Stimulated activated CD8-positive, alpha-beta memory T cell treated with anti-CD3 and anti-CD28 coated beads, Interleukin-2, amount 100 ng/mL, for 48 hours (primary cell): ENCODE measurements around the gene LRP8.

Source experiments
- DNase-seq, 2 donors: peaks; one replicate each; pipeline ENCODE4 v3.0.0-alpha.2; 2020; ENCODE audit warnings: low read depth in 2 of 2

The LRP8 gene

DNA sequence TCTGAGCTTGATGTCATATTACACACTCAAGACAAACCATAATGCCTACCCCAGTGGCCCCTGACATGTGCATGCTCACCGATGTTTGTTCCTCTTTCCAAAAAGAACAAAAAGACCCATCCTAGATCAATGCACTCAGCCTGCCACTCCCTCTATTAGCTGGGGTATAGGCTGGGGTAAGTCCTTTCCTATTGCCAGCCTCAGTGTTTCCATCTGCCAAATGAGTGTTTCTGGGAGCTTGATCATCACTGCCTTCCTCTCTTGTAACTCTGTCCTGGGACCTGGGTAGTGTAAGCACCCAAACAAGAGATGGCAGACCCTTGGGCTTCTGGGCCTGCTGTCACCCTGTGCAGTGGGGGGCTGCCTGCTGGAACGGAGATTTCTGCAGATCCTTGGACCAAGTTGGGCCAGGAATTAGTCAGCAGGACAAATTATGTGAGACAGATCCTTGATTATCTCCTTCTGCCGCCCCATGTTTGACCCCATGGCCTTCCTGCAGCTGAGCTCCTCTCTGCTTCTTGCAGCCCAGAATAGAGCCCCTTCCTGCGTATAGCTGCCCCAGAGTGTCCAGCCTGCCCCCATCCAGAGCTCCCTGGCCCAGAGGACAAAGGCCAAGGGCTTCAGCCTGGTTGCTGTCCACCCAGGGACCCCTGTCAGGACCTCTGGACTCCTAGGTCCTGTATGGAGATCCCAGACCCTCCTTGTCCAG is 31.5 kb upstream of the LRP8 start:
- no peak for DNase-seq

DNA sequence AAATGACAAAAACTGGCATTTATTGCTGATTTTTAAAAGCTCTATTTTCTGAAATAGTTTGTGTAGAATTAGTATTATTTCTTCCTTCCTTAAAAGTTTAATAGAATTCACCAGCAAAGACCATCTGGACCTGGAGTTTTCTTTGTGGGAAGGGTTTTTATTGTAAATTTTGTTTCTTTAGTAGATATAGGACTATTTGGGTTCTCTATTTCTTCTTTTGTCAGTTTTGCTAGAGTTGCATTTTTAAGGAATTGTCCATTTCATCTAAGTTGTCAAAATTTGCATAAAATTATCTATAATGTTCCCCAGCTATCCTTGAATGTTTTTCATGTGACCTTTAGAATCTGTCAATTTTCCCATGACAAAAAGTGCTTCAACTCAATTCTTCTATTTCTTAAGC is 28.8 kb upstream of the LRP8 start:
- DNase-seq: no peak

DNA sequence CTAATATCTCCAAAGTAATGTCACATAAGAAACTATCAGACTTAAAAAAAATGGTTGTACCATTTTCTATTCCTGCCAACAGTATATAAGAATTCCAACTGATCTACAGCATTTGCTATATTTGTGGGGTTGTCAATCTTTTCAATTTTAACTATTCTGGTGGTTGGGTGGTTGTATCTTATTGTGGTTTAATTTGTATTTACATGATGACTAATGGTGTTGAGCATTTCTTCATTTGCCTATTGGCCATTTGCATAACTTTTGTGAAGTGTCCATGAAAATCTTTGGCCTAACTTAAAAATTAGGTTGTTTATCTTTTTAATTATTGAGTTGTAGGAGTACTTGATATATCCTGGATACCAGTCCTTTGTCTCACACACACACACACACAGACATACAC is 26.2 kb upstream of the LRP8 start:
- DNase-seq: no peak

DNA sequence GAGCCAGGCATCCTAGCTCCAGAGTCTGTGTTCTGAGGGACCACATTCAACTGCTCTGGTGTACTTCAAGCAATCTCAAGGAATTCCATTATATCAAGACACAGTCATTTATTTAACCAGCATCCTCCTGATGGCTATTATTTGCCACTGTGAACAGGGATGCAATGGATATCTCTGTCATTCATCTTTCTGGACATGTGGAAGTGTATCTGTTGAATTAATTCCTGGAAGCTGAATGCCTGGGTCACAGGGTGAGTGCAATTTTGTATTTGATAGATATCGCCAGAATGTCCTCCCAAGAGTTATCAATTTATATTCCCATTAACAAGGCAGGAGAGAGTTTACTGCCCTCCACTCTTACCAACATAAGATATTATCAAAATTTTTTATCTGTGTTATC is 24.7 kb upstream of the LRP8 start:
- DNase-seq: no peak

DNA sequence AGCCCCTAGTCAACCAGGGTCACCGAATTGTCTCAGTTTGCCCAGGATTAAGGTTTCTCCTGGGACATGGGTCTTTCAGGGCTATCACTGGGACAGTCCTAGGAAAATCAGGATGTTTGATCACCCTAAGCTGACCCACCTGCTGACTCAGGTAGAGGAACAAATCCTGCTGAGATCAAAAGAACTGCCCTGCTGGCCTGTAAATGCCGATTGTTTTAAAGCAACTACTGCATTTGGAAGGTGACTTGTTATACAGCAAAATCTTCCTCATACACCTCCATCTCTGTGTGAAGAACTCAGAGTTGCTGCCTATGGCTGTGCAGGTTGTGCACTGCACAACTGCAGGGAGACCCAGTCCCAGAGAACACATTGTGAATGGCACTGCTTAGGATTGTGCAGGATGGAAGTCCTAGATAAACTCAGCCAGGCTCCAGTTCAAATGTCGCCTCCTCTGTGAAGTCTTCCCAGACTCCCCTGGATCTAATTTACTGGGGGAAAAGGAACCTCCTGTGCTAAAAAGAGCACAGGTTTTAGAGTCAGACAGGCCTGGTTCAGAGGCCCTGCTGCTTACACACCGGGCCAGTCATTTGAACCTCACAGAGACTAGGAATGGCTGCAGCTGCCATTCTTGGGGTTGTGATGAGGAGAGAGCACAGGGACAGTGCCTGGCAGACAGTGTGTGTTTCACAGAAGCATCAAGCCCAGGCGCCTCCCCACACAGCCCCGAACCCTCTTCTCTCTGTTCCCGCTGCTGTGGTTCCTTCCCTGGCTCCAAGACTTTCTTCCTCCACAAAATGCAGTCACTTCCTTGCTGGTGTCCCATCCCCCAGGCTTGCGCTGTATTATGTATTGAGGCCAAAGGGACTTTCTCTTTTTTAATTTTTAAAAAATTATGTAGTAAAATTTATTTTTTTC is 23.2 kb upstream of the LRP8 start:
- DNase-seq: no peak

DNA sequence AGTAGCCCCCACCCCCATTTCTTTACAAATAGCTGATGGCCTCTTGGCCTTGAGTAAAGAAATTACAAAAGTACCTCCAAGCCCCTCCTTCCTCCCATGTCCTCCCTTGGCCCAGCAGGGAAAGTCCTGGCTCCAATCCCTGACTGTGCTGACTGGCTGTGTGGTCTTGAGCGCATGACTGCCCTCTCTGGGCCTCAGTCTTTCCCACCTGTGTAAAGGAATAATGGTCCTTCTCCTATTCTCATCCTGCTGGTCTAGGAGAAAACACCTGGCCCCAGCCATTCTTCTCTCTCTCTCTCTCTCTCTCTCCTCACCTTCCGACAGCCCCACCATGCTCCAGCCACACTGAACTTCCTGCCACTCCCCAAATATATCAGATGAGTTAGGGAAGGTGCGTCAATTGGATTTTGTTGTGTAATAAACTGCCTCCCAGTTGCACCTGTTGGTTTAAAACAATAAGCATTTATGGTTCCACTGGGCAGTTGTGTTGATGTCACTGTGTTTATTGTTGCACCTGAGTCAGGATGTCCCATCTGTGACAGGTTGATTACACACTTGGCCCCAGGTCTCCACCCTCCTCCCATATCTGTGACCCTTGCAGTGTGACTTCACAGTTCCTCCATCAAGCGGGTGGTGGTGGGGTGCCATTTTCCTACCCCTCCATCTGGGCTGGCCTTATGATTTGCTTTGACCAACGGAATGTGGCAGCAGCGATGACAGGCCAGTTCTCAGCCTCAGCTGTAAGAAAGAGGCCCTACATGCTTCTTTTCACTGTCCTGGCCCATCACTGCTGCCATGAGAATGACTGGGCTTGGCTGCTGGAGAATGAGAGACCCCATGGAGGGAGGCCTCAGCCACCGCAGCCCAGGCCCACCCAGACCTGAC is 22.3 kb upstream of the LRP8 start:
- DNase-seq: no peak

DNA sequence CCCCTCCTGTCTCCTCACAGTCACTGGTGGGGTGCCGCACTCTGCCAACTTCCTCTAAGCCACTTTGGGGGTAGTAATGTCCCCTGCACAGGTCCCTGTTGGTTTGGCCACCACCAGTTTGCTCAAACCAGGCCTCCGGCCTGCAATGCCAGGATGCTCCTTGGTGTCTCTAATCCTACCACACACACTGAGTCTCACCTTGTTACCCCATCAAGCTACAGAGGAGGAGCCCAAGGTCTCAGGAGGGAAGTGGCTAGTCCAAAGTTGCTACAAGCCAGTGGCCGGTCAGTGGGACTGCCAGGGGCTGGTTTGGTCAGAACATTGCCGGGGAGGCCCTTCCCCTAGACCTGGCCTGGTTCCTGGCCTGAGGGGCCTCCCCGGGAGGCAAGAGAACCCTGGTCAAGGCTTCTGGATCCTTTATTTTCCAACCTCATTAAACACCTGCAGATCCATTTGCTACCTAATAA is 21.5 kb upstream of the LRP8 start:
- DNase-seq: no peak

DNA sequence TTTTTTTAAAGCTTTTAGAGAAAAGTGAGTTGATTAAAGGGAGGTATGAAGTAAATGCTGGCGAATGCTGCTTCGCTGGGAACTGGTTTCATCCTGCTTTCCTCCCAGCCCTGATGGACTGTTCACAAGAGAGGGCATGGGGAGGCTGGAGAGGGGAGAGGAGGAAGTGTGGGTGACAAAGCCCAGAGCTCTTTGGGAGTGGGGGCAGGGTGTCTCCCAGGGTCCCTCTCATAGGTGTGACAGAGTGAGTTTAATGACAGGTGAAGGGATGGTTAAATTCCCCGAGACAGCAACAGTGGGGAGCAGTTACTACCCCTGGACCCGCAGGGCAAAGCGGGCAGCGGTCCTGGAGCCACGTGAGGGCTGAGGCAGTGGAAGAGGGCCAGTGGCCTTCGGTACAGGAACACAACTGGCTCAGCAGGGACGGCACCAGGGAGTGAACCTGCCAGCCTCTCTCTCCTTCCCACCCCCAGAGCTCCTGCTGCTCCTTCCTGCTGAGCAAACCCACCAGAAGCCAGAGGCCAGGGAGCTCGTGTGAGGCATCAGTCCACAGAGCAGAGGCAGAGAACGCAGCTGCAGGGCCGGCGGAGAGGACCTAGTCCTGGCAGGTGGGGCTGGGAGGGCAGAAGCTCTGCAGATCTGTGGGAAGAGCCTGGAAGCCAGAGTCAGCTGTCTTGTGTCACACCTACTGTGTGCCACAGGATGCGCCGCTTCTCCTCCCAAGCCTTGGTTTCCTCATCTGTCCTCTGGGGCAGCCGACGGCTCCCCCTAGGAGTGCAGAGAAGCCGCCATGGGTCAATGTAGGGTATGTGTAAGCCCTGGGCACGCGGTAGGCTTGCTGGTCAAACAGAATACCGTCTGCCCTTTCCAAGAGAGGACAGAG is 20.9 kb upstream of the LRP8 start:
- no peak for DNase-seq

DNA sequence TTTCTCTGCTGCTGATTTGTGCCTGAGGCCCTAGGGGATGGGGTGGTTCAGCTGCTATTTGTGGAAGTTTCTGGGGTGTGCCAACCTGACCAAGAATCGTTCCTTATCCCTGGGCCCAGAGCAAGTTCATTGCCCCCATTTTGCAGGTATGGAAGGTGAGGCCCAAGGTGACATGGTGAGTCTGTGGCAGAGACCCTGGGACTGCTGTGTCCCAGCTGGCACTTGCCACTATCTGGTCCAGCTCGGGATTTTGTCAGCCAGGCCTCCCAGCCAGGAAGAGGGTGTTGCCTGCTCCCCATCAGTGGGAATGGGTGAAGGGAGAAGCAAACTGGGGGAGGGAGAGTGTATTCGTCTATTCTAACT is 18.9 kb upstream of the LRP8 start:
- DNase-seq: no peak

DNA sequence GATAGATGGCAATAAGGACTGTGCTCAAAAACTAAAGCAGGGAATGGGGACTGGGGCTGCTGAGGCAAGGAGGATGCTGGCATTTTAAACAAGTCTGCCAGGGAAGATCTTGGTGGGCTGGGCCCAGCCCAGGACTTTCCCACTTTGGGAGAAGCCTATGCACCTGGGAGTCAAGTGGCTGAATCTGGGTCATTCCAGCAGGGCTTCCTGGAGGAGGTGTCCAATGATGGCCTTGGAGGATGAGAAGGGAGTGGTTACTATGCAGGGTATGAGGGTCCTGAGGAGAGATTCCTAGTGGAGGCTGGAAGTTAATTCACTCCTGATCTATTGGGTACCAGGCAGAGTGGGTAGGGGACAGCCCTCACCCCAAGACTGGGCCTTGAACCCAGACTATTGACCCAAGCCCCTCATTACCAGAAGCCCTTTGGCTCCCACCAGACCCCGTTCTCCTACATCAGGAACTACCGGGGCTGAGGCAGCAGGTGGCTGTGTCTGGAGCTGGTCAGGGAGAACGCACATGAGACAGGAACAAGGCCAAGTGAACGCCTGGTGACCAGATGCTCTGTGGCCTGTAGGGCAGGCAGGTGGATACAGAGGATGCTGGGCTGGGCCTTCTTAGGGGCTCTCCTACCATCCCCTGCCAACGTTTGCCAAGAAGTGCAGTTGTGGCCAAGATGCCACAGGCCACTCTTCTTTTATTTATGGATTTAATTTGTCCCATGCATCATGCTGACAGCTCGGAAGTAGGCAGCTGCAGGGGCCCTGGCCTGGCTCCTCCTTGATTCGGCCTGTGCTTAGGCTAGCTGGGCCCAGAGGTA is 18.3 kb upstream of the LRP8 start:
- DNase-seq: no peak

DNA sequence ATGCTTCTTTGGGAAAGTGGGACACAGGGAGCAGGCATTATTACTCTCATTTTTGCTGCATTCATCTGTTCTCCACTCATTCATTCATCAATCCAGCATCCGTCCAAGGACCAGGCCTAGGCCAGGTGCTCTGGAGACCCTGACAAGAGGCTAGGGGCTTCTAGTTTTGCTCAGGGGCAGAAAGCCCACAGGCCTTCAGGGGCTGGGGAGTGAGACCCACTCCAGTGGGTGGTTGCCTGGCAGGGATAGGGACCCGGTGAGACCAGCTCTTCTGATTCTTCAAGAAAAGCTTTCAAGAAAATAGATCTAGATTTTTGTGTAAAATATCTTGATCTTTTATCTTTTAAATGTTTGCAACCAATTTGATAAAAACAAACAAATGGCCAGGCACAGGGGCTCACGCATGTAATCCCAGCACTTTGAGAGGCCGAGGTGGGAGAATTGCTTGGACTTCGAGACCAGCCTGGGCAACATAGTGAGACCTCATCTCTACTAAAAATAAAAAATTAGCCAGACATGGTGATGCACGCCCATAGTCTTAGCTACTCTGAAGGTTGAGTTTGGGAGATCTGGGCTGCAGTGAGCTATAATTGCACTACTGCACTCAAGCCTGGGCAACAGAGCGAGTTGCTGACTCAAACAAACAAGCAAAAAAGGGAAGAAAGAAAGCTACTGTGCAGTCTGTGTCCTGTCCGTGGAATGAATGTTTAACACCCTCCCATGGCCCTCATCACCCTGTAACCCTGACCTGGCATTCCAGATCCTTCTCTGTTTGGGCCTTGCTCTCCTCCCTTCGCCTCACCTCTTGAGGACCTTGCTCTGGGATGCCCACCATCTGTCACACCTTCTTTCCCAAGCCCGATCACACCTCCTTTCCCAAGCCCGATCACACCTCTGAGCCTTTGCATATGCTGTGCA is 17.3 kb upstream of the LRP8 start:
- no peak for DNase-seq

DNA sequence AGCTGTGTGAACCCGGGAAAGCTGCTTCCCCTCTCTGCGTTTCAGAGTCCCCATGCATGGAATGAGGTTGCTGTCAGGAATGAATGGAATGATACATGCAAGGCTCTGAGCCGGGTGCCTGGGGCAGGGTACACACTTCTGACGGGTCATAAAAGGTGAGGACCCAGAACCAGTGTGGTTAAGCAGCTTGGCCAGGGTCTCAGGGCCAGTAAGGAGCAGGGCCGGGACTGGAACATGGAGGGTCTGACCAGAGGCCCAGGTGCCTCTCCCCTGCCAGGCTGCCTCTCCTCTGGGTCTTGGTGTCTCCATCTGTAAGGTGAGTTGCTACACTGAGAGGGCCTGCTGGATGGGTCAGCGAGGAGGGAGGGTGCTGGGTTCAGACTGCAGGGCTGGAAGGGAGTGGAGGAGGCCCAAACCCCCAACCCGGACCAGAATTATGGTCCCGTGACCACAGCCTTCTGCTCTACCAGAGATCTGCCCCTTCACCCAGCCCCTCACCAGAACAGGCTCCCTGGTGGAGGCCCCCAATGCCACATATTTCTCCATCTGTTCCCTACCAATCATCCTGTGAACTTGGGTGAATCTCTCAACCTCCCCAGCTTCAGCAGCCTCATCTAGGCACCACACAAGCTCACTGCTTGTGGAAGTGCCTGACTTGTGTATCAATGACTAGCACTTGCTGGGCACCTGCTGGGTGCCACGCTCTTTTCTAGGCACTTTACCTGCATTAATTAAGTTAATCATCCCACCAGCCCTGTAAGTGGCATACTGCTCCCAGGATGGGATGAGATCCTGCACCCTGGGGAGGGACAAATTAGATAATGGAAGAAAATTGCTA is 16.2 kb upstream of the LRP8 start:
- no peak for DNase-seq

DNA sequence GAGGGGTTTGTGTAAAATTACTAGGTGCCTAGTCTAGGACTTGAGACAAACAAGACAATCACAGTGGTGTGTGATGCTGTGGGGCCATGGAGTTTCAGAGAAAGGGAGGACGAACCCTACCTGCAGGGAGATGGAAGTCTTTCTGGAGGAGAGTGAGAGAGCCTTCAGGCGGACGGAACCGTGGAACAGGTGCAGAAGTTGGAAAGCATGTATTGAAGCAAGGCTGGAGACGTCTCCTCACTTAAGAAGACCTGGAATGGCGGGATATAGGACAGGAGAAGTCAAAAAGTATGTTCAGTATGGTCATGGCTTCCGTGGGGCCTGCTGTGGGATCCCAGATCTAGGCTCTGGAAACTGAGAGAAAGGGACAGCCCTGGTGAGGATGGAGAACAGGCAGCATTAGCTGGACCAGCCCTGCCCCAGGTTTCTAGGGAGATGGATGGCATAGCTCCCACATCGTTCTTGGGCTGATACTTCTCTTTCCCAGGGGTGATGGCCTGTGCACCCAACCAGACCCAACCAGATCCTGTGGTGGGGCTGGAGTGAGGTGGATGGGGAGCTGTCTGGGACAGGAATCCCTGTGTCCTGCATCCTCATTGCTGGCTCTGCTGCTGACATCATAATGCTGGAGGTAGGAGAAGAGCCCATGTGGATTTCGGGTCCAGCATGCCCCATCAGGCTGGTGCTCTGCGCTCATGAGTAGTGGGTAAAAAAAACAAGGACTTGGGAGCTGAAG is 15.0 kb upstream of the LRP8 start:
- DNase-seq: no peak

DNA sequence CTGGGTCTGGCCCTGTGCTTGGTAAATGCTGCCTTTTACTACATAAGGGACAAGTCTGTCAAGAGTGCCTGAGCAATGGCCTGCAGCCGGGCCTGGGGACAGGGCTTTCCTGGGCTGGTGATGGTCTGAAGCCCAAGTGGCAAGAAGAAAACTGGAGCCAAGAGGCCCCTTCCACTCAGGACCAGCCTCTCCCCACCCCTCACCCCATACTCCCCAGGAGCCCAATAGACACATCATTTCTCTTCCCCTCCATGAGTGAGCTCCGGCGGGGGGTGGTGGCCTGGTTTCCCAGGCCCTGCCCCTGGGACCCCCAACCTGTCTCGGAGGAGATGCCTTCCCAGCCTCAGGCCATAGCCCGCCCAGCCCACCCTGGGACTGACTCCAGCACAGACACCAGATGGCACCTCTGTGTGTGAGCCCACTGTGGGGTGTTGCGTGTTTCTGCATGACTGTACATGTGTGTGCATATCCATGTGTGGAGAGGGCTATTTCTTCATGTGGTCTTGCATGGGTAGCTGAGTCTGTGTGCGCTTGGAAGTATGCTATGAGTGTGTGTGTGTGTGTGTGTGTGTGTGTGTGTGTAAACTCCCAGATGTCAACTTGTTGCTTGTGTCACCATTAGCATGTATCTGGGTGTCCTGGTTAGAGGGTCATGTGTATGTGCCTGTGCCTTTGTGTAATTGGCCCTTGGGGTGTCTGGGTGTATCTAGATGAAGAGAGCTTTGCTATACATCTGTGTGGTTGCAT is 14.3 kb upstream of the LRP8 start:
- no peak for DNase-seq

DNA sequence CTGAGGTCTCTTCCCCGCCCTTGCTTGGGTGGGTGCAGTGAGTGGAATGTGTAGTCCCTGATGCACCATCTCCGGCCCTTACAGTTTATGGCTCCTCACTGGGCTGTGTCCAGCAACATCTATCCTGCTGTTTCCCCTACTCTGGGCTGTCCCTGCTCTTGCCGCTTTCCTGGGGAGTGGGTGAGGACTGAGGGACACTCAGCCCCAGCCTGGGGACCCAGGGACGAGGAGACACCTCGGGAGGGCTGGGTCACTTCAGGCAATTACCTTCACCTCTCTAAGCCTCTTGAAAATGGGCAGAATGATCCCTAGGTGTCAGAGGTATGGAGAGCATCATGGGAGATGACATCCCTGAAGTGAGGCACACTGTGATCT is 13.6 kb upstream of the LRP8 start:
- no peak for DNase-seq

DNA sequence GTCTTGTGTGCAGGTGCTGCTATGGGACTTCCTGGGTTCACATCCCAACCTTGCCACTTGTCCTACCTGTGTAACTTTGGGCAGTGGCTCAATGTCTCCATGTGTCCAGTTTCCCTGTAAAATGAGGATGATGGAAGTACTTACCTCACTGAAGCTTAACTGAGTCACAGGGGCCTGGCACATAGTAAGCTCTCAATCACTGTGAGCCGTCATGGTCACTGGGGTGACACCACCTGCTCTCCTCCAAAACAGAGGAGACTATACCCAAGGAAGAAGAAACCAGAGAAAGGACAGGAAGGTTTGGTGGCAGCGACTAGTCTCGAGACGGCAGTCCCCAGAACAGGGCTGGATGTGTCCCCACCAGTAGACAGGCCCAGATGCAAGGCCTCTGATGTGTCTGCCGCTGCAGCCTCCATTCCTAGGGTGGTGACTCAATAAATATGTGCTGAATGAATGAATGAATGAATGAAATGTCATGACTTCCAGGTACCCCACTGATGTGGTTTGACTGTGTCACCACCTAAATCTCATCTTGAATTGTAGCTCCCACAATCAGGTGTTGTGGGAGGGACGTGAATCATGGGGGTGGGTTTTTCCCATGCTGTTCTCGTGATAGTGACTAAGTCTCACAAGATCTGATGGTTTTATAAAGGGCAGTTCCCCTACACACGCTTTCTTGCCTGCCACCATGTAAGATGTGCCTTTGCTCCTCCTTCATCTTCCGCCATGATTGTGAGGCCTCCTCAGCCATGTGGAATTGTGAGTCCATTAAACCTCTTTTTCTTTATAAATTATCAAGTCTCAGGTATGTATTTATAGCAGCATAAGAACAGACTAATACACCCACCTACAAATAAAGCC is 13.0 kb upstream of the LRP8 start:
- DNase-seq: peak in 1 of 2 donors; percentile 17
